NCI-H1436 (cell line): ENCODE measurements around the gene ENOX1.

ENCODE experiments used
- DNase-seq: peaks from one replicate; lab custom pipeline; 2025; lab: John Stamatoyannopoulos, UW

ENOX1 gene

DNA sequence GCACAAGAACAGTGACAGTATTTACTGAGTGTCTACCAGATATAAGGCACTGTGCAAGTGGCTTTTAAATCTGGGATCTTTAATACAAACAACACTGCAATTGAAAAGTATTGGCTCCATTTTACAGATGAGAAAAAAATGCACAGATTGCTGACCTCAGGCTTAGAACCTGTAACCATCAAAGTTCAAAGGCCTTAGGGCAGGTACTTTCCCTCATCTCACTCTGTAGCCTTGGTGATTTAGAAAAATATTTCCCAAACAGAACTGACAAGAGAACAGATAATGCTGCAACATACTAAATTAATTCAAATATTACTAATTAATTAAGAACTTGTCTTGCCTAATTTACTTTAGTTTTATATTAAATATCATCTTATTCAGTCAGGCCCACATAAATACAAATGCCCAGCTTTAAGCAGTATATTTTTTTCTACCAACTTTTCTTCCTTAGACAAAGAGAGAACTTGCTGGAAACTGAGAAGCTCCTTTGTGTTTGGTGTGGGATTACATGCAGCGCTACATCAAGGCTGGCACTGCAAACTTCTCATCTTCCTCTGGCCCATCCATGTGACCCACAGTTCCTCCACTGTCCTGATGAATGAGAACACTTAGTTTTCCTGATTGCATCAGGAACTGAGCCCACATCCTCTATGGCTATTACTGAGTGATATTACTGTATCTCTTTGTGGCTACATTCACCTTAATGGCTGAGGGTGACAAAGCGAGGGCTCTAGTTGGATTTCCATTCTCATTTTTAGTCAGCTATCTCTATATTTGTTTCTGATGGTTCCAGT is 302.1 kb downstream of the ENOX1 start:
- DNase-seq = no peak

DNA sequence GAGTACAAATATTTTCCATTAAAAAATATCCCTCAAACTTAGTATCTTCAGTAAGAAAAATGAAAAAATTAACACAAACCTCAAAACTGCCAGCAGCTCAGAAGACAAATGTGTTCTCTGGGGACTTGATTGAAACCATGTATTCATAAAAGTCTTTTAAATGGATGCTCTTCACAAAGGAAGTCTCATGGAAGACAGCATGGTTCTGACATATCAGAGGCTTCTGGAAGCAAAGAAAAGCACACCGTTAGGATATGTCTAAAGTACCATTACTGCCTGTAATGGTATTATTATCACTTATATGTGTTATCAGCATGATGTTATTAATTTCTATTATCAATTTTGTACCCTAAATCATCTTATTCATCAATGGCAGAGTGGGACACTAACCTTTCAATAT is 302.8 kb downstream of the ENOX1 start:
- DNase-seq = no peak

DNA sequence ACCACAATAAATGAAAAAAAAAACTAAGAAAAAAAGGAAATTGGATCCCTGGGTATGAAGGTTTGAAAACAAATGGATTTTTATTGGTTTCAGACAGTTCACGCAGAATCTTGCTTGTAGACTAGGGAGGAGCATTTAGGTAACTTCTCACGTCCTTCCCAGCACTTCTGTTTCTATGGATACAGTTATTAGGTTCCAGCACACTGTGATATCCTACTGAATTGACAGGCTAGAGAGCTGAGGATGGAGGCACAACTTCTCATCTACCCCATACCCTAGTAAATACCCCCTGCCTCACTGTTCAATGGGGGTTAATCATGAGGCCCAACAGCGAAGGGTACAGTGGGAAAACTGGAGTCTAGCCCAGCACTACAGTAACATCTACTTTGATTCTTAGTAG is 304.1 kb downstream of the ENOX1 start:
- DNase-seq = no peak

DNA sequence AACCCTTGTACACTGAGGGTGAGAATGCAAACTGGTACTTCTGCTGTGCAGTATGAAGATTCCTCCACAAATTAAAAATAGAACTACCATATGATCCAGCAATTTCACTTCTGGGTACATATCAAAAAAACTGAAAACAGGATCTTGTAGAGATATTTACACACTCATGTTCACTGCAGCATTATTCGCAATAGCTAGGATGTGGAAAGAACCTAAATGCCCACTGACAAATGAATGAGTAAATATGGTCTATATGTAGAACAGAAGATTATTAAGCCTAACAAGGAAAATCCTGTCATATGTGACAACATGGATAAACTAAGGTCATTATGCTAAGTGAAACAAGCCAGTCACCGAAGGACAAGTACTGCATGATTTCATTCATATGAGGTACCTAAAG is 304.7 kb downstream of the ENOX1 start:
- no peak for DNase-seq

DNA sequence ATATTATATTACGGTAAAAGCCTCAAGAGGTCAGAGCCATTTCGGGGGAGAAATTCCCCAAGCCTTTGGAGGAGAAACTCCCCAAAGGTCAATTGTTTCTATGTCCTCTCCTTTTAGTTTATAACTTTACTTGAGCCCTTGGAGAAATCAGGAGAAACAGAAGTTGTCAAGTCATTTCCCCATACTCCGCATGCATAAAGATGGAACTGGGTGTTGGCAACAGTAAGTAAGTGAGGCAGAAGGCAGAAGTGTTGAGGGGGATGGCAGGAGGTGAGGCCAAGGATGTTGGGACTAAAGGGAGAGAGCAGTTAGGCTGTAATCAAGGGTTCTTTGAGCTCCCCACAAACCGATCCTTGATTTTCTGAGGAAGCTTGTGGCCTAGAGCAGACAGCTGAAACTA is 307.9 kb downstream of the ENOX1 start:
- no peak for DNase-seq

DNA sequence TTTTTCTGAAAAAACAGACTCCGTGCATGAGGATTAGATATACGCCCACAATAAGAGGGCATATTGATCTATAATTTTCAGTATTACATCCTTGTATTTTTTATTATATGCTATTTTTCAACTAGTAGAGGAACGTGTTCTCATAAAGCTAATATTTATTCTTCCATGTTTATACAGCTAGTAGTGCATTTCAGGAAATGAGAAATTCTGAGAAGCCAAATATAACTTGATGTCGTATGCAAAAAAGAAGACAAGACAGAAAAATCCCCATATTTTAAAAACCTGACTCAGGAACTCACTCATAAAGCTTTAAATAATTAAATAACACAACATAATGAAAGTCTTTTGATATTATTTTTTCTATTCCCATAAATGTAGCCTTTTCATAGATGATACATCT is 308.6 kb downstream of the ENOX1 start:
- DNase-seq = no peak

DNA sequence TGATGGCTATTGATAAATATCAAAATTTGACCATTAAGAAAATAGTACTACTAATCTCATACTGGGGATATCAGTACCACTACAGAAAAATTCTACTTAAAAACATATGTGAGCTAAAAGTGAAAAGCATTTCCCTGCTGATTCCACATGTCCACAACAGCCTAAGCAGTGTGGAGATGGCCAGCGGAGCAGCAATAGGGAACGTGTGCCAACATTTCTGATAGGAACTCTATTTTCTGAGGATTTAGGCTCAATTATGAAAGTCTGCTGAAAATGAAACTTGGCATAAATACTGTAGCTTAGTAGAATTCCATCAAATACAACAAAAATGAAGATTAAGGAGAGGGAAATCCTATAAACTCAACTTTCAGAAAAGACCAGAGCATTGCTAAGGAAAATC is 311.6 kb downstream of the ENOX1 start:
- no peak for DNase-seq

DNA sequence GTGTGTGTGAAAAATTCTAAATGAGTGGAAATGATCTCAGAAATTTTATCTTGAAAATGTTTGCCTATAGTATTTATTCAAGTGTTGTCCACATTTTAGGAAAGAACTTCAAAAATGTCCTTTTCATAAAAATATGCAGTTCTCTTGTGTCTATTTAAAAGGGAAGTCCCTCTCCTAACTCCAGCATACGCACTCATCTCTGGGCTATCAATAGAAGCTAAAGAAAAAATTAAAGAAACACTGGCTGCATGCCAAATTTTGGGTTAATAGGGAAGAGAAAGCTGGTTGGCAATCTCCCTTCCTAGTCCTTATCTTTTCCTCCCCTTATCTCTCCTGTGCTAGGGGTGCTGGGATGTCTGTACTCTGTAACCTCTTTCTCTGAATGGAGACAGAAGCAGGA is 313.3 kb downstream of the ENOX1 start:
- no peak for DNase-seq

DNA sequence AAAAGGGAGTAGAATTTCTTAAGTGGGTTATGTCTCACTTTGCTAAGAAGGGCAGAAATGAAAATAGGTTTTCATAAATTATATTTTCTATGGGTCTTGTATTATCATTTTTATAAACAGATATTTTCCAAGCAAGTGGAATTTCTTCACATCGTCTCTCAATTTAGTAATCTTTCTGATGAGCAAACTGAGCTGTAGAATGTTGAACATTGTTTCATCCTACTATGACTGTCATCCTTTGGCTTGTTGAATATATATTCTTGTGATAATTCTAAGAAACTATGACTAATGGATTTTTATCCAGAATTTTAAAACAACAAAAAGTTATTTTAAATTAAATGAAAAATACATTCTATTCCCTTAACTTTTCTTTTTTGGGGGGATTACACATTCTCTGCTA is 313.8 kb downstream of the ENOX1 start:
- DNase-seq = no peak

DNA sequence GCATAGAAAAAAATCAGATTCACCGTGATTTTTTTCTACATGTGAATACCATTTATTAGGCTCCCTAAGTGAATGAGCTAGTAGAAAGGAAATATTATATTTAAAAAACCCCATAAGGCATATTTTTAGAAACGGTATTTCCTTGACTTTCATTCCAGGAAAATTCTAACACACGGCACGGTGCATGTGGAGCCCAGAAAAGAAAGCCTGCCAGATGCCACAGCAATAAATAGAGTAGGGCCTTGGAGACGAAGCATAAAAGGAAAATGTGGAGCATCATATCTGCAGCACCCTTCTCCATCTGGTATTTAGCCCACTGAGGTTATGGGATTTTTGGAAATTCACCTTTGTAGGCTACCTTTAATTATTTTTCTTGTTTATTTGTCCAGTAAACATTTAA is 314.4 kb downstream of the ENOX1 start:
- DNase-seq = no peak

DNA sequence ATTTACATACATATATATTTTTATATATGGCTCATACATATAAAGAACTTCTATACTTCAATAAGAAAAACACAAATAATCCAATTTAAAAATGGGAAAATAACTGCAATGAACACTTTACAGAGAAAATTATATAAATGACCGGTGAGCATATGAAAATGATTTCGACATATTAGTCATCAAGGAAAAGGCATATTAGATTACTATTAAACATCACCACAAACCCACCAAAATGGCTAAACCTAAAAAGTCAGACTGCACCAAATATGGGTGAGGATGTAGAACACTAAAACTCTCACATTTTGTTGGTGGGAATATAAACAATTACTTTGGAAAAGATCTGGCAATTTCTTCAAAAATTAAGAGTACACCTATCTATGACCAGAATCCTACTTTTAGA is 316.2 kb downstream of the ENOX1 start:
- no peak for DNase-seq

DNA sequence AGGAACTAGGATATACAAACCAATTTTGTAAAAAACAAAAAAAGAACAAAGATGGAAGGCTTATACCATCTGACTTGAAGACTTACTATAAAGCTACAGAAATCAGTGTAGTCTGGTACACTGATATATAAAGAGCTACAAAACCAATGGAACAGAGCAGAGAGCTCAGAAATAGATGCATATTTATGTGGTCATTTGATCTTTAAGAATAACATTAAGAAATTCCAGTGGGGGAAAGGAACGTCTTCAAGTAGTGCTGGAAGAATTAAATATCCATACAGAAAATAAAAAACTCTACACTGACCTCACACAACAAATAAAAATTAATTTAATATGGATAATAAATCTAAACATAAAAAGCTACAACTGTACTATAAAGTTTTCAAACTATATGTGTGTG is 317.0 kb downstream of the ENOX1 start:
- DNase-seq = no peak

DNA sequence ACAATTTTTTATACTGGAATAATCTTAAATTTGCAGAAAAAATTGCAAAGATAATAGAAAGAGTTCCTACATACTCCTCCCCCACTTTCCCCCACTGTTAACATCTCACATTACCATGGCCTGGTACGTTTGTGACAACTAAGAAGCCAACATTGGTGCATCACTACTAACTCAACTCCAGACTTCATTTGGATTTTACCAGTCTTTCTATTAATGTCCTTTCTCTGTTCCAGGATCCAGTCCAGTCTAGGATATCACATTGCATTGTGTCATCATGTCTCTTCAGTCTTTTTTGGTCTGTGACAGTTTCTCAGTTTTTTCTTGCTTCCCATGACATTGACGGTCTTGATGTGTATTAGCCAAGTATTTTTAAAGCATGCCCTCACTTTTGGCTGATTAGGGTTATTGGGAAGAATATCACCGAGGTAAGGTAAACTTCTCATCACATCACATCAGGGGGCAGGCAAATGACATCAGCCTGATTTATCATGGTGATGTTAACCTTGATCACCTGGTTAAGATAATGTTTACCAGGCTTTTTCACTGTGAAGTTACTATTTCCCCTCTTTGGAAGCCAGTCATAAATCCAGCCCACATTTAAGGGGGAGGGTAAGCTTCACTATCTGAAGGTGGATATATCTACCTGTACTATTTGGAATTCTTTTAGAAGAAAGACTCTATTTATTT is 322.1 kb downstream of the ENOX1 start:
- no peak for DNase-seq

DNA sequence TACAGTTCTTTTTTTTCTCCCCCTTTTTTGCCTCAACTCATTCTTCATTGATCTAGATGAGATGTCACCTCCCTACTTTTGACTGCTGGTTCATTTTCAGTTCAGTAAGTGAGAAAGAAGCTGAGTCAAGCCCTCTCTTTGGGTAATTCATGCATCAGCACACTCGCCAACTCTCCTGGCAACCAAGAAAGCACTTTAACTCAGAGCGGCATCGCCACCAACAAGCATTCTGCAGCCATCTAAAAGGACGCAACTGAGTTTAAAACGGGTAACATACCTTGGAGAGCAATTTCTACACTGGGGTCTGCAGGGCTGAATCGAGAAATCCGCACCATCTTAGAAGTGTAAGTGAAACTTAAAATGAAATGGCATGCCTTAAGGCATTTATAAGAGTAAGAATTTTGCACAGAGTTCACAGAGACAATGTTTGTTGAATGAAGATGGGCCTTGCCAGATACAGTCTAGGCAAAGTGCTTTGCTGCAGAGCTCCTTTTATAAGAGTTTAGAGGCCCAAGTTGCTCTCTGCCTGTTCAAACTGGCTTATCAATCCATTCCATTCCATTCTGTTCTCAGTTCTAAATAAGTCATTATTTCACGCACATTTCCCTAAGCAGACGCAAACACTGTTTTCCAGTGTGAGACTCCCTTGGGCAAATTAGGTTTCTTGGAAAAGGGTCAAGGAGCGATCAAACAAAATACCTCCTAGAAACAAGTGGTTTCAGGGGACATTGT is 338.0 kb downstream of the ENOX1 start:
- DNase-seq = no peak

DNA sequence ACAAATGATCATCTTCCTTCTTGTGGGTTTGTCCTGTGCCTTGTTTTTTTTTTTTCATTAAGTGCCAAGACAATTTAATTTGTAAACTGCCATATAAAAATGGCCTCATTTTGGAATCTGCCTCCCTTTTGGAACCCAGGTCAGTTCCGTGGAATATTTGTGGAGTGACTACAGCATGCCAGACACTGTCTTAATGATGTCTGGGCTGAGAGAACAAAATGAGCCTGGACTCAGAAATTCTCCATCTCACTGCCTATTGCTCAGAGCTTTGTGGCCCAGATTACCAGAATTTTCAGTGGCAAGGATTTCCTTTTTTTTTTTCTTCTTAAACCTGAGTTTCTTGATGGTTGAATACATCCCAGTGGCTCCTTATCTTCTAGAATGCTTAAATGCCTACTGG is 340.6 kb downstream of the ENOX1 start:
- DNase-seq = no peak

DNA sequence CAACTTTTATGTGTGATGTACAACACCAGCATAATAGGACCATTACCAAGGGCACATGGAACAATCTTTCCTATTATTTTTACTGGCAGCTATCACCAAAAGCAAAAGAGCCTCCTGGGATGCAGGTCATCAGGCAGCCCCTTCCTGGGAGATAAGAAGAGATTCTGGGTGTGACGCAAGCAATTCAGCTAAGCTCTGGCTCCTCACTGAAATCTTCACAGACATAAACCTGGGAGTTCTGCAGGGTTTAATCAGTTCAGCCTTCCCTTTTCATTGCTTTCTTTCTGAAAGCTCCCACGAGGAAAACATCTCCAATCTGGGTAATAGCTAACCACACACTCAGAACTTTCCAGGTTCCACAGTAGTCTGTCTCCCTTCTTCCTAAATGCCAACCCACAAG is 341.1 kb downstream of the ENOX1 start:
- no peak for DNase-seq

DNA sequence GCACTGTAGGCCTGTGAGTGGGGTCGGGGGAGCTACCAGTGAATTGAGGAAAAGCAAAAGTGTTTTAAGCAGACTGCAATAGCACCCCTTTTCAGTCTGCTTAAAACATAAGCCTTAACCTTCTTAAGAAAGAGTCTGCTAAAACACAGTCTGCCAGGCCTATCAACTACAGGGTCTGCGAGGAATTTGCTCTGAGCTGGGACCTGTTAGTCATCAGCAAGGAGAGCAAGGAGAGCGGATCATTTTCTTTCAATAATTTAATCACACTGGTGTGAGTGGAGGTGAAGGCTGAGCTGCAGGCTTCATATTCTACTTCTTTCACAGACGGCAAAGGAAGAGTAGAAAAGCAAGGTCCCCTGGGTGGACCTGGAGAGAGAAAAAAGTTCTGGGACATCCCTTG is 342.7 kb downstream of the ENOX1 start:
- DNase-seq = no peak

DNA sequence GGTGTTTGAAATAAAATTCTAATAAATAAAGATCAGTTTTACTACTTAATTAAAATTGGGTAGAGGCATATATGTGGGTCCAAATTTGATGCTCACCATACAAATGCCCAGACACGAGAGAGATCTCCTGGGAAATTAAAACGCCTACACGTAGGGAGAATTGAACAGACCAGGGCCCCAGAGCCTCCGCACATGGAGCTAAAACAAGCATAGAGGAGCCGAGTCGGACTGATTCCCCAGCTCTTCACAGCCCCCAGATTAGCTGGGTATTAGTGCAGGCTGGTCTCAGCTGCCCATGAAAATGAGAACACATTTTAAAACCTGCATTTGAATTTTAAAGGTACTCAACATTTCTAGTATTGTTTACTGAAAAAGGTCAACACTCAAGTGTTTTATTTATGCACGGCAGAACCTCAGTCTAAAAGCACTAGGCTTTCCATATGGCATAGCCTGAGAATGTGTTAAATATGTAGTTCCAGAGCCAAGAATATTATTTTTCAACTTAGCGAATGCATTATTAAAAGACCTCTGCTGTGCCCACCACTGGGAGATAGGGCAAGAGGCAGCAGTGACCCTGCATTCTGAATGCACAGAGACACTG is 344.8 kb downstream of the ENOX1 start:
- no peak for DNase-seq

DNA sequence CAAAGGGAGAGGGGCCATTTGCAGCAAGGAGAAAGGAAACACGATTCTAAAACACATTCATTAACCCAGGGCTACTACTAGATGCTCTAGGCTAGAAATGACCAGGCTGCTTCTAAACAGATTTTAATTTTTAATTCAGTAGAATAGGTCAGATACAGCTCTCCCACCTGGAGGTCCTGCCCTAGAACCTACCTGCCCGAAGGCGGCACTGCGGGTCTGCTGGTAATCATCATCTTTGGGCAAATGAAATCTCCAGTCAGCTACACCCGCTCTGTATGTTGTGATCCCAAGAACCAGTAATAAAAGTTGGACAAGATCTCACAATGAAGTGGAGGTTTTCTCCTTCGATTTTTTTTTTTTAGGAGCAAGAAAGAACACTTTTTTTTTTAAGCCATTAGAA is 345.3 kb downstream of the ENOX1 start:
- DNase-seq = no peak

DNA sequence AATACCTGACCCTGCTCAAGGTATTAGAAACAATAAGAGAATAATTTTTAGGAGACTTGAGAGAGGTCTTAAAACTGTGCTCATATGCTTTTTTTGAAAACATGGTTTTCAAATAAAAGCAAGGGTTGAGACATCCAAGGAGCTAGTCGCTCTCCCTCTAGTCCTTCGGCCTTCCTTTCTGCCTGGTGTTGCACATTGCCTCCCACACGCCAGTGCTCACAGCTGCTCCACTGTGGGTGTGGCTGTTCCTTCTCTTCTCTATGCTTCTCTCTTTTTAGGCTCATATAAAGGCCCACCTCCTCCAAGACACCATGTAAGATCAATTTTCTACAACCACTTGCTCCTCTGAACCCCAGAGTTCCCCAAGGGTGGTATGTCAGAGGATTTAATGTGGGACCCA is 352.6 kb downstream of the ENOX1 start:
- no peak for DNase-seq

DNA sequence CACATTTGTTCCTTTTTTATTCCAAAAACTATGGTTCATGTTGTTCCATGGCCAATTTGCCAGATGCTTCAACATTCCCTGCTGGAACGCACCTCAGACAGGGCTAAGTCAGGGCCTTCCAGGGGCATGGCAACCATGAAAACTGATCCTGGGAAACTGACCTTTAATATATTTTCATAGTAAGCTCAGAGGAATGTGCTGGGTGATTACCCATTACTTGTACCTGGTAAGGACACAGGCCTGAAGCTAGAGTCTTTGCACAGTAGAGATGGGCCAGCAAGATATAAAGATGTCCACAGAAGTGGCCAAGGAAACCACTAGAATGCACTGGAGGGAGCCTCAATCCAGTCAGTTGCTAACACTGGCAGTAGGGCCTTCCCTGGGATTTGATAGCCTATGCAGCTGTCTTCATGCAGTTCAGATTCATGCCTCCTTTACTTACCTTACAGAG is 353.1 kb downstream of the ENOX1 start:
- no peak for DNase-seq

DNA sequence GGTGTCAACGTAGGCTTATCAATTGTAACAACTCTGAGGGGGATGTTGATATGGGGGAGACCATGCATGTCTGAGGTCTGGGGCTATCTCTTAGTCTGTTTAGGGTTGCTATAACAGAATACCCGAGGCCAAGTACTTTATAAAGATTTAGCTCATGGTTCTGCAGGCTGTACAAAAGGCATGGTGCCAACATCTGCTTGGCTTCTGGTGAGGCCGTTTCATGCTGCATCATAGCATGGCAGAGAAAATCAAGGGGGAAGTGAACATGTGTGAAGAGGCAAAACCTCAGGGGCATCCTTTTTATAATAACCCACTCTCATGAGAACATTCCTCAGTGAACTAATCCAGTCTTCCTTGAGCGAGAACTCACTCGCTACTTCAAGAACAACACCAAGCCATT is 353.8 kb downstream of the ENOX1 start:
- DNase-seq = no peak

DNA sequence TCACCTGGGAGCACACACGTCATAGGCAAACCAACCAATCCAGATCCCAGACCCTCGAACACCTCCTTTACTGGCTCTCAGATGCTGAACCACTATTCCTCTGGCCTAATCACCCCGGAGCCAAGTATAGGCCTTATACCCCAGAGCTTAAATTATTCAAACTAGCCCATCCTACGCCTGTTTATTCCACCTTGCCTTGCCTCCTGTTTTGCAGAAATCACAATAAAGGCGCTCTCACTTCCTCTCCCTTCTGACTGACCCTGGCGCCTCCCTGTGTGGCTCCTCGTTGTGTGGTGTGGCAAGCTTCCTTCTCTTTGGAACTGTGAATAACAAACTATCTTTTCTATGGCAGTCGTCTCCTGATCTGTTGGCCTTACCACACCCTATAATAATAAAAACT is 354.9 kb downstream of the ENOX1 start:
- no peak for DNase-seq
